Measurements from ENCODE around the gene PXMP2.

DNA sequence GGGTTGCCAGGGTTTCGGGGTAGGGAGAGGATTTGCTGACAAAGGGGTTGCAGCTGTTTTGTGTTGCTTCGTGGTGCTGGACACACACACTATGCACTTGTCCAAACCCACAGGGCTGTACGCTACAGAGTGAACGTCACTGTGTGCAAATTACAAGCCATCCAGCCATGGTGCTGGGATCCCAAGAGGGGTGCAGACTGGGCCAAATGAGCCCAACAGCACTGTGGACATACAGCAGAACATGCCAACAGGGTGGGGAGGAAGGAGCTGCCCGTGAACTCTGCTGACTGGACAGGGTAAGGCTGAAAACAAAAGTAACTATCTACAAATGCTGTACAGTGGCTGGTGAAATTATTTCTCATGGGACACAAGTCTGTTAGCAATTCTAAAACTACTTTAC, 25.4 kb upstream of the PXMP2 start:
- TF ChIP-seq CTCF (IDR thresholded peaks at IDR 0.05) (no peak), POLR2A (IDR thresholded peaks at IDR 0.05) (no peak)
